ENCODE data around the gene HOXC9. TPM values are rescaled to one million over a fixed set of nuclear protein-coding genes. Genes with fewer than 3 reads are reported as not detected.

Gene HOXC9
- total RNA-seq, 1 experiment from 2014 or later = not detected

GRCh38 chr12:53977596-53978445 lies 22.1 kb upstream of the HOXC9 start:
- TF ChIP-seq, protein P1, sequence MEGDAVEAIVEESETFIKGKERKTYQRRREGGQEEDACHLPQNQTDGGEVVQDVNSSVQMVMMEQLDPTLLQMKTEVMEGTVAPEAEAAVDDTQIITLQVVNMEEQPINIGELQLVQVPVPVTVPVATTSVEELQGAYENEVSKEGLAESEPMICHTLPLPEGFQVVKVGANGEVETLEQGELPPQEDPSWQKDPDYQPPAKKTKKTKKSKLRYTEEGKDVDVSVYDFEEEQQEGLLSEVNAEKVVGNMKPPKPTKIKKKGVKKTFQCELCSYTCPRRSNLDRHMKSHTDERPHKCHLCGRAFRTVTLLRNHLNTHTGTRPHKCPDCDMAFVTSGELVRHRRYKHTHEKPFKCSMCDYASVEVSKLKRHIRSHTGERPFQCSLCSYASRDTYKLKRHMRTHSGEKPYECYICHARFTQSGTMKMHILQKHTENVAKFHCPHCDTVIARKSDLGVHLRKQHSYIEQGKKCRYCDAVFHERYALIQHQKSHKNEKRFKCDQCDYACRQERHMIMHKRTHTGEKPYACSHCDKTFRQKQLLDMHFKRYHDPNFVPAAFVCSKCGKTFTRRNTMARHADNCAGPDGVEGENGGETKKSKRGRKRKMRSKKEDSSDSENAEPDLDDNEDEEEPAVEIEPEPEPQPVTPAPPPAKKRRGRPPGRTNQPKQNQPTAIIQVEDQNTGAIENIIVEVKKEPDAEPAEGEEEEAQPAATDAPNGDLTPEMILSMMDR (conservative IDR thresholded peaks at IDR 0.05) = no peak
- no peak overlapping the region for H3K4me3 Mint-ChIP-seq
- Histone ChIP-seq H2BK12ac (ENCODE audit: insufficient read length, low read depth, low read length) (no peak overlapping the region), H3K9me3 (ENCODE audit: control insufficient read depth, low read depth, low read length) (no peaks in the 10 kb centered on the region), H3K14ac (ENCODE audit: insufficient read depth, low read length) (no peak overlapping the region), H3K23me2 (ENCODE audit: insufficient read length, low read depth, low read length, poor library complexity, severe bottlenecking) (no peaks in the 10 kb centered on the region), H3K27me3 (ENCODE audit: insufficient read depth, low read length) (peaks cover 97% of the 10 kb centered on the region), H2BK20ac (ENCODE audit: low read depth, low read length, poor library complexity, severe bottlenecking) (no peak overlapping the region), H3K27ac (ENCODE audit: insufficient read length, low read depth, low read length) (no peak overlapping the region), H3K4ac (ENCODE audit: low read depth, low read length) (no peak overlapping the region), H4K91ac (ENCODE audit: insufficient read length, low read depth, low read length) (no peak overlapping the region), H4K8ac (replicated peaks; ENCODE audit: insufficient read length, low read depth, low read length) (no peak overlapping the region), H2BK120ac (ENCODE audit: low read depth, low read length, poor library complexity, severe bottlenecking) (no peak overlapping the region), H4K20me1 (ENCODE audit: control insufficient read depth, insufficient read depth, insufficient read length) (no peaks in the 10 kb centered on the region), H2AK5ac (ENCODE audit: insufficient read length, low read length) (no peak overlapping the region), H2AFZ (ENCODE audit: low read length) (no peak overlapping the region), H2BK5ac (ENCODE audit: insufficient read length, low read length) (no peak overlapping the region), H3T11ph (ENCODE audit: low read length) (no peak overlapping the region), H3K79me1 (ENCODE audit: insufficient read depth, low read depth, low read length, poor library complexity, severe bottlenecking) (no peaks in the 10 kb centered on the region), H3K4me2 (ENCODE audit: insufficient read depth, insufficient read length, low read length) (no peak overlapping the region), H3K23ac (ENCODE audit: insufficient read length, low read depth, low read length) (no peak overlapping the region), H2BK15ac (ENCODE audit: low read depth, low read length) (no peak overlapping the region), H3K79me2 (ENCODE audit: insufficient read depth, low read length) (no peaks in the 10 kb centered on the region), H3K18ac (ENCODE audit: insufficient read length, low read depth, low read length) (no peak overlapping the region), H4K5ac (ENCODE audit: insufficient read length, low read depth, low read length) (no peak overlapping the region), H3K56ac (ENCODE audit: insufficient read length, low read depth, low read length) (no peak overlapping the region), H3K4me1 (ENCODE audit: insufficient read depth, low read length) (no peaks in the 10 kb centered on the region), H3K9ac (ENCODE audit: extremely low read depth, insufficient read length, low read length) (no peak overlapping the region)
- H3K27me3 Mint-ChIP-seq (ENCODE audit: low read depth) = peaks cover 100% of the 10 kb centered on the region
- H3K4me1 Mint-ChIP-seq = peaks cover 14 to 24% of the 10 kb centered on the region in 2 experiments
- H3K27ac Mint-ChIP-seq = no peak overlapping the region
- H3K36me3 Mint-ChIP-seq (ENCODE audit: insufficient read depth in 1 of 3, low read depth in 3 of 3) = peaks cover 0 to 8% (median 2%) of the 10 kb centered on the region in 3 experiments; a peak in 3 of 7 replicates
- no peak for DNase-seq
- no CpG with 5 or more reads among the region's 11 CpGs for WGBS (ENCODE audit: extremely low coverage, insufficient read length, low lambda C conversion rate)
- peaks cover 12 to 15% of the 10 kb centered on the region in 2 experiments; a peak in 4 of 5 replicates for H3K9me3 Mint-ChIP-seq
